GM18505 (cell line): ENCODE measurements around the gene WIPF1.
"Not testable (repeated sequence)": the region's sequence is repeated elsewhere in the genome, so short reads cannot be mapped to it uniquely, and the experiment has no call there.

Experiments used
- ATAC-seq: cut with Tn5 transposase; IDR thresholded peaks from one replicate; pipeline ENCODE4 v1.9.1; 2021; ENCODE audit not compliant: unreplicated experiment
- POLR2A ChIP-seq: IDR thresholded peaks from 4 replicates; pipeline ENCODE4 v1.6.1; 2011; ENCODE audit warnings: borderline replicate concordance; ENCODE audit not compliant: insufficient read depth, insufficient read length; ENCODE audit errors: extremely low read depth

The WIPF1 gene

DNA sequence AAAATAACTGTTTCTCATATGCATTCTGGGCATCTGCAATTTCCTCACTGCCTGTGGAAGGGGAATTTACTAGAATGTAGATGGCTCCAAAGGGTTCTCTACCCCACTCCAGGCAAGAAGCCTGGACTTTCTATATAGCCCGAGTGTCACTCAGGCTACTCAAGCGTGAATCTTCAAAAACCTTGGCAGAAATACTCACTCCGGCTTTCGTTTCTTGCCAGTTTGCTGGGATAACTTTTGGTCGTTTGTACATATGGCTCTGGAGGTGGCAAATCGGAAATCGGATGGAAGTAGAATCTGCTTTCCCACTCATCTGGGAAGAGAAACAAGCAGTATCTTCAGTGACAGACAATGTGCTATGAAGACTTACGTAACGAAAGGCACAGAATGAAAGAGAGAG lies 30.7 kb downstream of the WIPF1 start:
- no peak for TF ChIP-seq POLR2A
- no peak for ATAC-seq

DNA sequence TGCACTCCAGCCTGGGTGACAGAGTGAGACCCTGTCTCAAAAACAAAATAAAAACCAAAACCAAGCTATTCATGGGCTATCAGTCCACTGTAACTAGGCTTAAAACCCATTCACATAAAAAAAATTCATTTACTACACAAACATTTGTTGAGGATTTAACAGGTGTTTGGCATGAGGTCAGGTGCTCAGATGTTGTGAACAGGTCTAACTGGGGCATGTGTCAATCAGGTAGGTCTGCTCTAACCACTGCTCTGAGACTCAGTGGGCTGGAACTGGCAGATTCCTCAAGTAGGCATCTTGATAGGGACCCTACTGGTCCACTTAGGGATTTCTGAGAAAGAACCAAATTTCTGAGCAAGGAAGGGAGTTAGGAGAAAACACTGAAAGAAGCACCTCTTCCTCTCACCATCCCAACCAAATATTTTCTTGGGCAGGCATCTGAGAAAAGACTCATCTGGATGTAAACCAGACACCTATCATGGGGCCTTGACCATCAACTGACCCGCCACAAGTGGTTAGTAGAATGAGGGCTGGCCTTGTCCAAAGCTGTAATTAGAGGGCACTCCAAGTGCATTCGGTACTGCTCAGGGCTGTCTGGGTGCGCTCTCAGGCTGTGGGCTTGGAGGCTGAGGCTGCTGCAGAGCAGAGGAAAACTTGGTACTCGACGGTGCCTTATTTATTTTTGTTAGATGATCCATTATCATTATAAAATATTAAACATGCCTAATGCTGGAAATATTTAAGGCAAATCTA lies 33.9 kb downstream of the WIPF1 start:
- no peak for TF ChIP-seq POLR2A
- ATAC-seq = no peak

DNA sequence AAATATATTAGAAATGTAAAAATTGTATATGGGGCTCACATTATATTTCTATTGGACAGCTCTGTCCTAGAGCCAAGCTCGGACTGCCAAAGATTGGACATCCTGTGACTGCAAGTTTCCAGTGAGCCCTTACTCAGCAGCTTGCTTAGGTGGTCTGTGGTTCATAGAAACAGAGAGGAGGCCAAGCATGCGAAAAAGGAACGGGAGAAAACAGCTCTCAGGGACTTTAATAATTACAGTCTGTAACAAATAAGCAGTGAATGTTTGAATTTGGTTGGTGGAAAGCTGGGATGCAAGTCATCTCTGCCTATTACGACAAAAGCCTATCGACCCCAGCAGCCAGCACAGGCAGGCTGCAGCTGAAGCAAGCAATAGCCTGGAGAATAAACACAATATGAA lies 35.6 kb downstream of the WIPF1 start:
- no peak for TF ChIP-seq POLR2A
- no peak for ATAC-seq

DNA sequence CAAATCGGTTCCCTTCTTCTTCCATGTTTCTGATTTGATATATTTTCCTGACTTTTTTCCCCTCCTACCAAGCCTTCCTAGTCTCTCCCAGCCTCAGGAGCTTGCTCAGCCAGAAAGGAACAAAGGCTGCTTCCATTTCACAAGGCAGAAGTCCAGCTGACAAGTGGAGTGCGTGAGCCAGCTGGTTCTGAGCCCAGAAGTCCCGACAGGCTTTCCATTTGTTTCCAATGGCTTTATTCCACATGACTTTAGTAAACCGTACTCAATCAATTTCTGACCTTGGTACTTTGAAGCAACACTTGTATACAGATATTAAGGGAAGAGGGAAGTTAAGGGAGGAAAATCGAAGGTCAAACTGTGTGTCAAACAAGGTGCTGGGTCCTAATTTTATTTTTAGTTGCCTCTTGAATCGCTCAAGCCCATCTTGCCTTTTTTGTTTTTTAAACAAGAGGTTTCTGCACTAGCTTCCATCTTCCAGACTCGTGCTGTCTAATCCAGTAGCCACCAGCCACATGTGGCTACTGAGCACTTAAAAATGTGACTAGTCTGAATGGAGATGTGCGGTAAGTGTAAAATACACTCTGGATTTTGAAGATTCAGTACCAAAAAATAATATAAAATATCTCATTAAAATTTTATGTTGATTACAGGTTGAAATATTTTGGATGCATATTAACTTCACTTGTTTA lies 36.2 kb downstream of the WIPF1 start:
- no peak for TF ChIP-seq POLR2A
- no peak for ATAC-seq

DNA sequence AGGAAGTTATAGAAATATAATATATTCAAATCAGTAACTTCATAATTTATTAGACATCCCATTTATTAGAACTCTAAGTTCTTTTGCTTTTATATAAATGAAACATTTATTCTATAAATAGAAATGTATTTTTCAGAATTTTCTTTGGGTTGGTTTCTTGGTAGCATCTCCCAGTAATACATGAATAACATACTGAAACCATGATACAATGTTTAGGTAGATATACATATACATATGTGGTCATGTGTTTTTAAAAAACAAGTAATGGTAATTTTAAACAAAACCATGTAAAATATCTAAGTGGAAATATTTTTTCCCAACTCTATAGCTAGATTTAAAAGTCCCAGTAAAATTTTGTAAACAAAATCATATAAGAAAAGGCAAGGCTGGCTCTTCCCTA lies 36.9 kb downstream of the WIPF1 start:
- no peak for ATAC-seq
- TF ChIP-seq POLR2A = no peak

DNA sequence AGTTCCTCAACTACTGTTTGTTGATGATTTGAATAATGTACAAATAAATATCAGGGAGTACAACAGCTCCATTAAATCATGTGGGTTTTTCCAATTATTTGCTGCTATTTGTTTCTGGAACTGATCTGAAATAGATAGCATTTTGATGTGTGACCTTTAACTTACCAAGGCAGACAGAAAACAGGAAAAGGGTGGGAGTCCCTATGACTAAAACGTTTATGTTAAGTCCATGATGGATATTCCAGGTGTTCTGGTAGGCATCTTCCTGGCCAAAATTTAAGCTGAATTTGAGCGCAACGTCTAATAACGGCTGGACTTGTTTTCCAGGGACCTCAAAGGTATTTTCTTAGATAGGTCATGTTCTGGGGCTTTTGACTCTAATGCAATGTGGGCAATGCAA lies 41.6 kb downstream of the WIPF1 start:
- TF ChIP-seq POLR2A = no peak
- no peak for ATAC-seq

DNA sequence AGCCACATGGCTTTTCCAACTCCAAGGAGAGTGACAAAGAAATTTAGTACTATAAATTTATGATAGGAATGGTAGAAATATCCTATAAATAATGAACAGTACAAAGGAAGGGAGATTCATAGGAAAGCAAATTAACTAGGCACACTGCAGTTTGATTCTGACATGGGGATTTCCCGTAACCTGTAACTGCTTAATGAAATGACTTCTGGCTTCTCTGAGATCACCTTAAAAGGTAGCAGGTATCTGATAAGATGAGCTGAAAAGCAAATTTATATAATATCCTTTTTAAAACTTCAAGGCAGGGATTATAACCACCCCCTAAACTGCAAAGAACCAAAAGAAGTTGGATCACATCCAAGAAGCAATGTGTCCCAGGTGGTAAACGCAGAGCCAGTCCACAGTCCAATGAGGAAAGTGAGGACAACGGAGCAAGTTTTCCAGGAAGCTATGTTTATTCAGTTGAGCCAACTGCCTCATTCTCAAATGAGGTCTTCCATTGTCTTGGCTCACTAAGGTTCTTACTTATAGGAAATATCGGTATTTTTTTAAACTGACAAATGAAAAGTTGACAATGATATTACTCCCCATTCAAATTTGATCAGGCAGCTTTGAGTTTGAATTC lies 43.0 kb downstream of the WIPF1 start:
- peak; percentile 13 for ATAC-seq
- no peak for TF ChIP-seq POLR2A

DNA sequence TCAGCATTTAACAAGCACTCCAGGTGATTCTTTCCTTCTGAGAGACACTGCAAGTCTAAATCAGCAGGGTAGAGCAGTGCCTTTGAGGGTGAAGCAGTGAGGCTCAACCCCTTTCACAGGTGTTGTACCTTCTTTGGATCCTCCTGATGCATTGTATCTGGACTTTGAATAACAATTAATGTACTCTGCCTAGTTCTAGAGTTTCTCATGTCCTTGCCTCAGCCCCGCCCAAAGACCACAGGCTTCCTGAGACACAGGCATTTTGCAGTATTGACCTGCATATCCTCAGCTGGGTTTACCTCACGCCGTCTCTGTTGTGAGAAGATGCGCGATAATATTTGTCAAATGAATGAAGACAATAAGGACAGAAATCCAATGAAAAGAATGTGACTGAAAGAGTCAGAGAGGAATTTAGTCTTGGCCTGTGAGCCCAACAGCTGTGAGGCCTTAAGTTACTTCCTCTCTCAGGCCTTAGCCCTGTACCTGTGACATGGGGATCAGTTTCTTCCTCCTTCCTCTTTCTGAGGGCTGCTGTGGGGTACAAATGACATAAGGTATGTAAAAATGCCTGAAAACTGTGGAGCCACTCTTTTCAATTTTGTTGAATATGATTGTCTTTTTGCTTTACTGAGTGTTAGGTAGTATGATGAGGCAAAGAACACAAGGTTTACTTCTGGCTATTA lies 43.7 kb downstream of the WIPF1 start:
- no peak for TF ChIP-seq POLR2A
- peak; percentile 60 for ATAC-seq

DNA sequence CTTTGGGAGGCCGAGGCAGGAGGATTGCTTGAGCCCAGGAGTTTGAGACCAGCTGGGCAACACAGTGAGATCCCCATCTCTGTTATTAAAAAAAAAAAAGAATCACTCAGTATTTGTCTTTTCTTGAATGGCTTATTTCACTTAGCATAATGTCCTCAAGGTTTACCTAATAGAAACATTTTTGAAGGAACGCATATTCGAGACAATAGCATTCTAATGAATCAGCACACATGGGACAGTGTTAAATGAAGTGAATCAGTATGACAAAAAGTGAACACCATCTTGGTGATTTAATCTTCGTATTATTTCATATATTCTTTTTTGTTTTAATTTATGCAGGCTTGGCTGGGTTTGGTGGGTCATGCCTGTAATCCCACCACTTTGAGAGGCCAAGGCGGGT lies 44.7 kb downstream of the WIPF1 start:
- no peak for TF ChIP-seq POLR2A
- no peak for ATAC-seq

DNA sequence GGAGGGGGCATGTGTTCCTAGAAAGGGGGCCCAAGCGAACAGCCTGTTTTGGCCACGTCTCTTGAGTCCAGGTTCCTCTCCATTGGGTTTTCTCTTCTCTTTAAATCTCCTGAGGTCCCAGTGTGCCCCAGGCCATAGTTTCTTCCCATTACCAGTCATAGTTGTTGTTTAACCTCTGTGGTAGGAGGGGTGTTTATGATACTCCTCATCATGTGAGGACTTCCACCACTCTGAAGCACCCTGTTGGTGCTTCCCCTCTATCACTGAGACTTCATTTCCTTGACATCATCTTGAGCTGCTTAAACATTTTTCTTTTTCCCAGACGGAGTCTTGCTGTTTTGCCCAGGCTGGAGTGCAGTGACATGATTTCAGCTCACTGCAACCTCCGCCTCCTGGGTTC lies 45.9 kb downstream of the WIPF1 start:
- TF ChIP-seq POLR2A = no peak
- no peak for ATAC-seq

DNA sequence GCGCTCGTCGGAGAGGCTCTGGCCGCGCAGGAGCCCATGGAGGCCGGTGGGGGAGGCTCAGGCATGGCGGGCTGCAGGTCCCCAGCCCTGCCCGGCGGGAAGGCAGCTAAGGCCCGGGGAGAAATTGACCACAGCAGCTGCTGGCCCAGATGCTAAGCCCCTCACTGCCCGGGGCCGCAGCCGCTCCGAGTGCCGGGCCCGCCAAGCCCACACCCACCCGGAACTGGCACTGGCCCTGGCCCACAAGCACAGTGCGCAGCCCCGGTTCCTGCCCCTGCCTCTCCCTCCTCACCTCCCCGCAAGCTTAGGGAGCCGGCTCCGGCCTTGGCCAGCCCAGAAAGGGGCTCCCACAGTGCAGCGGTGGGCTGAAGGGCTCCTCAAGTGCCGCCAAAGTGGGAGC lies 49.0 kb downstream of the WIPF1 start:
- ATAC-seq = not testable (repeated sequence)

DNA sequence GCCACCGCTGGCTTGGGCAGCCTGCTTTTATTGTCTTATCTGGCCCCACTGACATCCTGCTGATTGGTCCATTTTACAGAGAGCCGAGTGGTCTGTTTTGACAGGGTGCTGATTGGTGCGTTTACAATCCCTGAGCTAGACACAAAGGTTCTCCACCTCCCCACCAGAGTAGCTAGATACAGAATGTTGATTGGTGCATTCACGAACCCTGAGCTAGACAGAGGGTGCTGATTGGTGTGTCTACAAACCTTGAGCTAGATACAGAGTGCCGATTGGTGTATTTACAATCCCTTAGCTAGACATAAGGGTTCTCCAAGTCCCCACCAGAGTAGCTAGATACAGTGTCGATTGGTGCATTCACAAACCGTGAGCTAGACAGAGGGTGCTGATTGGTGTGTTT lies 49.6 kb downstream of the WIPF1 start:
- not testable (repeated sequence) for ATAC-seq

DNA sequence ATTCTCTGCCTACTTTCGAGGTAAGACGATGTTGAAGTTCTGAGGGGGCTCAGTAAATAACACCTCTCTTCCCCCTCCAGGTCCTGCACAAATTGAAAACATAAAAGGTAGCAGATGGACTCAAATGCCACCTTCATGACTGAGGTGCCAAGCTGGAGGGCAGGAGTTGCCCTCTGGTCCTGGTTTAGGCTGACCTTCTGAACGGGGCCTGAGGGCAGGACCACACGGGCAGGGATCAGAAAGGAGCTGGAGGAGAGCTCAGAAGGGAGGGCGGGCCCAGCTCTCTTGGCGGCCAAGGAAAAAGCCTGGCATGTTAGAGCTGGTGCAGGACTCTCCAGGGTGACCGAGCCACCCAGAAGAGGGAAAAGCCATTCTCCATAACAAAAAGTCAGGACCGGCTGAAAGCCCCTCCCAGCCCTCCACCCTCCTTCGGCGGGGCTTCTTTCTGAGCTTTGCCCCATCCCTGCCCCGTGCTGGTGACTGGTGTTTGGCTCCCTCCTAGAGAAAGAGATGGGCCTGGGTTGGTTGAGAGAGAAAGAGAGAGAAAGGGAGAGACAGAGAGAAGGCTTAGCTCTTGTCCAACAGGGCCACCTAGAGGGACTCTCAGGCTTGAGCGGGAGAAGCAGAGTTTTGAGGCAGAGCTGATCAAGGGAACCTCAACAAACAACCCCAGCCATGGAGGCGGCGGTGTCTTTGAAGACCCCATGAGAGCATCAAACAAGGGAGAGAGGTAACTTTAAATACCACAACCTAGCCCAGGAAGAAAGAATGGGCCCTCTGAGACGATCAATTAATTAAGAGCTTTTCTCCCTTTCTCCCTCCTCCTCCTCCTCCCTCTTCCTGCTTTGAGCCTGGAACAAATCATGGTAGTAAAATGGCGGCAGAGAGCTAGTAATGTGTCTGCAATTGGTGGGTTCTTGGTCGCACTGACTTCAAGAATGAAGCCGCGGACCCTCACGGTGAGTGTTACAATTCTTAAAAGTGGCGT lies 50.8 kb downstream of the WIPF1 start:
- ATAC-seq = no peak
- no peak for TF ChIP-seq POLR2A
